22Rv1 (cell line): ENCODE measurements around the gene EXD3.

ENCODE experiments used
- ZFX ChIP-seq: fragments of 450-650 bp; IDR thresholded peaks from 2 replicates; pipeline ENCODE4 v1.6.1; 2017; ENCODE audit warnings: antibody characterized with exemption, borderline replicate concordance
- TF ChIP-seq, protein P1 (sequence below): fragments of 450-650 bp; IDR thresholded peaks from 2 replicates; pipeline ENCODE4 v1.5.1; 2017; ENCODE audit warnings: mild to moderate bottlenecking

DNA sequence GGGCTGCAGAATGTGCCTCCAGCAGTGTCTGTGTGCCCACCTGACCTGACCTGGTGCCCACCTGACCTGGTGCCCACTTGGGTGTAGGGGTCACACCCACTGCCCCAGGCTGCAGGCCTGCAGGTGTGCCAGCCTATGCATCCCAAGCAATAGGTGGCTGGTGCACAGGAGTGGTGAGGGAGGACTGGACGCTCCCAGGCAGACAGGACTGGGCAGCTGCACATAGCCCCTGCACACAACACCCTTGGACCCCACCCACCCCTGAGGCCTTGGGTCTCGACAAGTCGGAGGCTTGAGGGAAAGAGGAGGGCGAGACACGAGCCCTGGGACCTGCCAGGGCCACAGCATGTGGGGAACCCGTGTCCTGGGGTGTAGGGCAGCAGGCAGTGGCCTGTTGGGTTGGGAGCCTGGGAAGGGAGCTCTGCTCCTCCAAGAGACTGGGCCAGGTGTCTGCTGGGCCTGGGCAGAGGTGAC, 110.1 kb downstream of the EXD3 start:
- TF ChIP-seq, protein P1, sequence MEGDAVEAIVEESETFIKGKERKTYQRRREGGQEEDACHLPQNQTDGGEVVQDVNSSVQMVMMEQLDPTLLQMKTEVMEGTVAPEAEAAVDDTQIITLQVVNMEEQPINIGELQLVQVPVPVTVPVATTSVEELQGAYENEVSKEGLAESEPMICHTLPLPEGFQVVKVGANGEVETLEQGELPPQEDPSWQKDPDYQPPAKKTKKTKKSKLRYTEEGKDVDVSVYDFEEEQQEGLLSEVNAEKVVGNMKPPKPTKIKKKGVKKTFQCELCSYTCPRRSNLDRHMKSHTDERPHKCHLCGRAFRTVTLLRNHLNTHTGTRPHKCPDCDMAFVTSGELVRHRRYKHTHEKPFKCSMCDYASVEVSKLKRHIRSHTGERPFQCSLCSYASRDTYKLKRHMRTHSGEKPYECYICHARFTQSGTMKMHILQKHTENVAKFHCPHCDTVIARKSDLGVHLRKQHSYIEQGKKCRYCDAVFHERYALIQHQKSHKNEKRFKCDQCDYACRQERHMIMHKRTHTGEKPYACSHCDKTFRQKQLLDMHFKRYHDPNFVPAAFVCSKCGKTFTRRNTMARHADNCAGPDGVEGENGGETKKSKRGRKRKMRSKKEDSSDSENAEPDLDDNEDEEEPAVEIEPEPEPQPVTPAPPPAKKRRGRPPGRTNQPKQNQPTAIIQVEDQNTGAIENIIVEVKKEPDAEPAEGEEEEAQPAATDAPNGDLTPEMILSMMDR, result no peak
- no peak for TF ChIP-seq ZFX
